HG03378 (cell line): ENCODE results near the gene DHX58.
"Not testable (repeated sequence)": the region's sequence is repeated elsewhere in the genome, so short reads cannot be mapped to it uniquely, and the experiment has no call there.

Source experiments
- ATAC-seq: cut with Tn5 transposase; IDR thresholded peaks from one replicate; pipeline ENCODE4 v1.9.1; 2021; ENCODE audit warnings: mild to moderate bottlenecking, moderate library complexity; ENCODE audit not compliant: unreplicated experiment

The DHX58 gene

GRCh38 chr17:42112552-42113176 lies at the start of gene DHX58:
Gene DHX58 (minus strand): TSS chr17:42112714. CDS start chr17:42111892, 822 bp downstream.
- ATAC-seq, result peak; percentile 70

- ATAC-seq, result no peak
Observed at GRCh38 chr17:42160531-42160910, 48.0 kb upstream of the DHX58 start.

- no peak for ATAC-seq
Observed at GRCh38 chr17:42159796-42160530, 47.4 kb upstream of the DHX58 start.

GRCh38 chr17:42155614-42156045 lies 43.1 kb upstream of the DHX58 start:
- no peak for ATAC-seq

GRCh38 chr17:42153919-42154742 lies 41.6 kb upstream of the DHX58 start:
- no peak for ATAC-seq

GRCh38 chr17:42146911-42147607 lies 34.5 kb upstream of the DHX58 start:
- ATAC-seq, result no peak

GRCh38 chr17:42143138-42143537 lies 30.6 kb upstream of the DHX58 start:
- ATAC-seq, result not testable (repeated sequence)

- ATAC-seq, result no peak
Observed at GRCh38 chr17:42142371-42142896, 29.9 kb upstream of the DHX58 start.

GRCh38 chr17:42141382-42141781 lies 28.9 kb upstream of the DHX58 start:
- no peak for ATAC-seq

GRCh38 chr17:42140690-42141089 lies 28.2 kb upstream of the DHX58 start:
- ATAC-seq, result not testable (repeated sequence)

GRCh38 chr17:42138749-42139492 lies 26.4 kb upstream of the DHX58 start:
- no peak for ATAC-seq

- ATAC-seq, result no peak
Observed at GRCh38 chr17:42136654-42137051, 24.1 kb upstream of the DHX58 start.

GRCh38 chr17:42135664-42136653 lies 23.4 kb upstream of the DHX58 start:
- ATAC-seq, result no peak

GRCh38 chr17:42135151-42135550 lies 22.6 kb upstream of the DHX58 start:
- ATAC-seq, result no peak

GRCh38 chr17:42133461-42134041 lies 21.0 kb upstream of the DHX58 start:
- ATAC-seq, result no peak

- ATAC-seq, result no peak
Observed at GRCh38 chr17:42132941-42133340, 20.4 kb upstream of the DHX58 start.

GRCh38 chr17:42131981-42132432 lies 19.5 kb upstream of the DHX58 start:
- ATAC-seq, result no peak

GRCh38 chr17:42131232-42131631 lies 18.7 kb upstream of the DHX58 start:
- no peak for ATAC-seq
